ENCODE results near the gene RAB6A. TPM values are rescaled to one million over a fixed set of nuclear protein-coding genes. Genes with fewer than 3 reads are reported as not detected.

The RAB6A gene
- total RNA-seq, 4 donors from 2014 or later: 49.0 to 232 (median 206) TPM

GRCh38 chr11:73648571-73649046 is 112.3 kb downstream of the RAB6A start:
- DNase-seq: no peak
- H3K27ac ChIP-seq: no peak overlapping the region
- H3K4me3 ChIP-seq: no peak overlapping the region
- H3K27me3 ChIP-seq: no peaks in the 10 kb centered on the region
- H3K36me3 ChIP-seq: no peaks in the 10 kb centered on the region
- TF ChIP-seq, protein P1, sequence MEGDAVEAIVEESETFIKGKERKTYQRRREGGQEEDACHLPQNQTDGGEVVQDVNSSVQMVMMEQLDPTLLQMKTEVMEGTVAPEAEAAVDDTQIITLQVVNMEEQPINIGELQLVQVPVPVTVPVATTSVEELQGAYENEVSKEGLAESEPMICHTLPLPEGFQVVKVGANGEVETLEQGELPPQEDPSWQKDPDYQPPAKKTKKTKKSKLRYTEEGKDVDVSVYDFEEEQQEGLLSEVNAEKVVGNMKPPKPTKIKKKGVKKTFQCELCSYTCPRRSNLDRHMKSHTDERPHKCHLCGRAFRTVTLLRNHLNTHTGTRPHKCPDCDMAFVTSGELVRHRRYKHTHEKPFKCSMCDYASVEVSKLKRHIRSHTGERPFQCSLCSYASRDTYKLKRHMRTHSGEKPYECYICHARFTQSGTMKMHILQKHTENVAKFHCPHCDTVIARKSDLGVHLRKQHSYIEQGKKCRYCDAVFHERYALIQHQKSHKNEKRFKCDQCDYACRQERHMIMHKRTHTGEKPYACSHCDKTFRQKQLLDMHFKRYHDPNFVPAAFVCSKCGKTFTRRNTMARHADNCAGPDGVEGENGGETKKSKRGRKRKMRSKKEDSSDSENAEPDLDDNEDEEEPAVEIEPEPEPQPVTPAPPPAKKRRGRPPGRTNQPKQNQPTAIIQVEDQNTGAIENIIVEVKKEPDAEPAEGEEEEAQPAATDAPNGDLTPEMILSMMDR (IDR thresholded peaks at IDR 0.05): no peak
- TF ChIP-seq EP300 (IDR thresholded peaks at IDR 0.05; ENCODE audit: low read depth): no peak
- no peak for TF ChIP-seq POLR2A (IDR thresholded peaks at IDR 0.05)
- TF ChIP-seq POLR2AphosphoS5 (IDR thresholded peaks at IDR 0.05): no peak
- no peaks in the 10 kb centered on the region for H3K9me3 ChIP-seq
- intact Hi-C loops (cut with DNase I; ENCODE audit: low total_unique reads): no loop called here
- H3K4me1 ChIP-seq: peaks cover 0 to 5% (median 2%) of the 10 kb centered on the region in 4 donors
- in situ Hi-C loops (cut with MboI; ENCODE audit: low pct_ligation_motif_present in 1 of 4, low pct_unique_long_range_greater_than_20kb in 1 of 4, low sequenced_read_pairs in 3 of 4): no loop called here
- WGBS, 2 donors (ENCODE audit: low coverage in 1 of 2): 59% methylated on average over 8 of the region's 8 CpGs; no CpG with 5 or more reads in 1 of the 2 donors

- H3K27ac ChIP-seq: peak overlapping the region in 2 of 4 donors; percentile 46 to 54
- no peaks in the 10 kb centered on the region for H3K9me3 ChIP-seq
These were observed 112.8 kb downstream of the RAB6A start for GRCh38 chr11:73648121-73648520.

GRCh38 chr11:73647459-73648100 is 113.3 kb downstream of the RAB6A start:
- DNase-seq: peak; percentile 94
- intact Hi-C loops (cut with DNase I; ENCODE audit: low total_unique reads): no loop called here

More at GRCh38 chr11:73648121-73648520, 112.8 kb downstream of the RAB6A start:
- no peaks in the 10 kb centered on the region for H3K27me3 ChIP-seq
- in situ Hi-C loops (cut with MboI; ENCODE audit: low pct_ligation_motif_present in 1 of 4, low pct_unique_long_range_greater_than_20kb in 1 of 4, low sequenced_read_pairs in 3 of 4) (no loop called here), intact Hi-C loops (cut with DNase I; ENCODE audit: low total_unique reads) (no loop called here)
- DNase-seq: no peak
- peak overlapping the region in 1 of 4 donors; percentile 29 for H3K4me3 ChIP-seq
- no peak for TF ChIP-seq POLR2AphosphoS5 (IDR thresholded peaks at IDR 0.05)
- TF ChIP-seq, protein P1 (IDR thresholded peaks at IDR 0.05): no peak
- no peak for TF ChIP-seq EP300 (IDR thresholded peaks at IDR 0.05; ENCODE audit: low read depth)
- TF ChIP-seq POLR2A (IDR thresholded peaks at IDR 0.05): no peak
- WGBS, 2 donors (ENCODE audit: low coverage in 1 of 2): 87% methylated on average over 9 of the region's 9 CpGs; no CpG with 5 or more reads in 1 of the 2 donors
- peaks cover 0 to 5% (median 2%) of the 10 kb centered on the region in 4 donors for H3K4me1 ChIP-seq
- no peaks in the 10 kb centered on the region for H3K36me3 ChIP-seq

More at GRCh38 chr11:73647459-73648100, 113.3 kb downstream of the RAB6A start:
- Histone ChIP-seq H3K4me3 (peak overlapping the region in 3 of 4 donors; percentile 5 to 36 (median 29)), H3K9me3 (no peaks in the 10 kb centered on the region), H3K4me1 (peaks cover 0 to 5% (median 2%) of the 10 kb centered on the region in 4 donors), H3K27me3 (no peaks in the 10 kb centered on the region), H3K36me3 (no peaks in the 10 kb centered on the region), H3K27ac (peak overlapping the region in 2 of 4 donors; percentile 46 to 54)
- in situ Hi-C loops (cut with MboI; ENCODE audit: low pct_ligation_motif_present in 1 of 4, low pct_unique_long_range_greater_than_20kb in 1 of 4, low sequenced_read_pairs in 3 of 4): no loop called here
- WGBS, 2 donors (ENCODE audit: low coverage in 1 of 2): 8 to 16% methylated on average over 4 to 23 of the region's 23 CpGs
- TF ChIP-seq POLR2A (IDR thresholded peaks at IDR 0.05) (no peak), POLR2AphosphoS5 (IDR thresholded peaks at IDR 0.05) (peak in 1 of 3 donors; percentile 50), EP300 (IDR thresholded peaks at IDR 0.05; ENCODE audit: low read depth) (no peak)
- TF ChIP-seq, protein P1 (IDR thresholded peaks at IDR 0.05): no peak
